A673 (cell line): ENCODE results near the gene ITPR2.

Experiments used
- CTCF ChIP-seq: fragments of 300-800, 200-600 bp; sonication (generic); conservative IDR thresholded peaks from 2 replicates; pipeline ENCODE4 v1.5.1; 2017; ENCODE audit warnings: low read depth, mild to moderate bottlenecking, antibody characterized with exemption, low read length, moderate library complexity, mixed read lengths
- EZH2 ChIP-seq: fragments of 200-600 bp; sonication (generic); IDR thresholded peaks from 2 replicates; pipeline ENCODE4 v1.6.1; 2017; ENCODE audit warnings: borderline replicate concordance, low read depth, mild to moderate bottlenecking, mixed read lengths, antibody characterized with exemption, low read length; ENCODE audit not compliant: poor library complexity, severe bottlenecking

- TF ChIP-seq CTCF = no peak
- TF ChIP-seq EZH2 = no peak
Observed at GRCh38 chr12:26813812-26814211, 19.2 kb downstream of the ITPR2 start.
